Mononuclear cell (primary cell): ENCODE data around the gene C20orf173. TPM values are rescaled to one million over a fixed set of nuclear protein-coding genes. Genes with fewer than 3 reads are reported as not detected.

Source experiments
- H3K27me3 ChIP-seq: 2 replicates; pipeline ENCODE4 v1.6.0; 2011; ENCODE audit warnings: low read length, control low read depth; ENCODE audit not compliant: insufficient read depth
- H3K4me1 ChIP-seq: 2 replicates; pipeline ENCODE4 v1.5.1; 2011; ENCODE audit warnings: mild to moderate bottlenecking, low read length, control low read depth; ENCODE audit not compliant: insufficient read depth
- H3K4me3 ChIP-seq: 2 replicates; pipeline ENCODE4 v1.5.1; 2011; ENCODE audit warnings: mild to moderate bottlenecking, low read length, moderate library complexity
- H3K9me3 ChIP-seq: 2 replicates; pipeline ENCODE4 v1.5.1; 2011; ENCODE audit warnings: low read depth, mild to moderate bottlenecking, control low read depth, low read length
- total RNA-seq: library from RNA; depleted of rRNA; stranded (reverse); fragments of >200 nt; gene quantifications from one replicate; pipeline ENCODE4 v1.2.3, GENCODE V29; 2012

Gene C20orf173
- total RNA-seq = not detected

- Histone ChIP-seq H3K9me3 (no peaks in the 10 kb centered on the region), H3K4me1 (no peaks in the 10 kb centered on the region), H3K27me3 (no peaks in the 10 kb centered on the region), H3K4me3 (no peak within 1 kb of the TSS)
These were observed at the start of gene C20orf173 for GRCh38 chr20:35529552-35529951. Gene C20orf173, minus strand, starts transcription at chr20:35529652. Its CDS starts 279 bp downstream, at chr20:35529373.

GRCh38 chr20:35579196-35579595 lies 49.7 kb upstream of the C20orf173 start:
- Histone ChIP-seq H3K4me3 (no peak overlapping the region), H3K4me1 (no peaks in the 10 kb centered on the region), H3K27me3 (no peaks in the 10 kb centered on the region), H3K9me3 (no peaks in the 10 kb centered on the region)

- no peak overlapping the region for H3K4me3 ChIP-seq
- H3K9me3 ChIP-seq = no peaks in the 10 kb centered on the region
- H3K4me1 ChIP-seq = no peaks in the 10 kb centered on the region
- H3K27me3 ChIP-seq = no peaks in the 10 kb centered on the region
These were observed 49.0 kb upstream of the C20orf173 start for GRCh38 chr20:35578469-35578868.

GRCh38 chr20:35576816-35577215 lies 47.4 kb upstream of the C20orf173 start:
- Histone ChIP-seq H3K4me1 (no peaks in the 10 kb centered on the region), H3K9me3 (no peaks in the 10 kb centered on the region), H3K4me3 (no peak overlapping the region), H3K27me3 (no peaks in the 10 kb centered on the region)

GRCh38 chr20:35575958-35576357 lies 46.5 kb upstream of the C20orf173 start:
- H3K27me3 ChIP-seq = no peaks in the 10 kb centered on the region
- H3K9me3 ChIP-seq = no peaks in the 10 kb centered on the region
- H3K4me1 ChIP-seq = no peaks in the 10 kb centered on the region
- no peak overlapping the region for H3K4me3 ChIP-seq

- H3K27me3 ChIP-seq = no peaks in the 10 kb centered on the region
- H3K4me1 ChIP-seq = no peaks in the 10 kb centered on the region
- no peaks in the 10 kb centered on the region for H3K9me3 ChIP-seq
- no peak overlapping the region for H3K4me3 ChIP-seq
These were observed 43.4 kb upstream of the C20orf173 start for GRCh38 chr20:35572838-35573237.

GRCh38 chr20:35571555-35571954 lies 42.1 kb upstream of the C20orf173 start:
- no peaks in the 10 kb centered on the region for H3K27me3 ChIP-seq
- H3K4me3 ChIP-seq = no peak overlapping the region
- H3K9me3 ChIP-seq = no peaks in the 10 kb centered on the region
- H3K4me1 ChIP-seq = no peaks in the 10 kb centered on the region

GRCh38 chr20:35568645-35569044 lies 39.2 kb upstream of the C20orf173 start:
- Histone ChIP-seq H3K9me3 (no peaks in the 10 kb centered on the region), H3K4me1 (no peaks in the 10 kb centered on the region), H3K27me3 (no peaks in the 10 kb centered on the region), H3K4me3 (no peak overlapping the region)

GRCh38 chr20:35564905-35565304 lies 35.5 kb upstream of the C20orf173 start:
- Histone ChIP-seq H3K9me3 (no peaks in the 10 kb centered on the region), H3K27me3 (no peaks in the 10 kb centered on the region), H3K4me3 (no peak overlapping the region)

GRCh38 chr20:35563834-35564233 lies 34.4 kb upstream of the C20orf173 start:
- H3K9me3 ChIP-seq = no peaks in the 10 kb centered on the region
- no peaks in the 10 kb centered on the region for H3K4me1 ChIP-seq
- H3K4me3 ChIP-seq = no peak overlapping the region
- H3K27me3 ChIP-seq = no peaks in the 10 kb centered on the region

More at GRCh38 chr20:35564905-35565304, 35.5 kb upstream of the C20orf173 start:
- H3K4me1 ChIP-seq = no peaks in the 10 kb centered on the region

GRCh38 chr20:35562541-35563110 lies 33.2 kb upstream of the C20orf173 start:
- H3K27me3 ChIP-seq = no peaks in the 10 kb centered on the region
- H3K4me3 ChIP-seq = no peak overlapping the region
- no peaks in the 10 kb centered on the region for H3K9me3 ChIP-seq
- H3K4me1 ChIP-seq = no peaks in the 10 kb centered on the region

- Histone ChIP-seq H3K27me3 (no peaks in the 10 kb centered on the region), H3K9me3 (no peaks in the 10 kb centered on the region), H3K4me3 (no peak overlapping the region), H3K4me1 (no peaks in the 10 kb centered on the region)
These were observed 32.2 kb upstream of the C20orf173 start for GRCh38 chr20:35561671-35562070.

GRCh38 chr20:35561268-35561667 lies 31.8 kb upstream of the C20orf173 start:
- no peaks in the 10 kb centered on the region for H3K4me1 ChIP-seq
- H3K9me3 ChIP-seq = no peaks in the 10 kb centered on the region
- H3K4me3 ChIP-seq = no peak overlapping the region
- no peaks in the 10 kb centered on the region for H3K27me3 ChIP-seq

- Histone ChIP-seq H3K9me3 (no peaks in the 10 kb centered on the region), H3K4me1 (no peaks in the 10 kb centered on the region), H3K4me3 (no peak overlapping the region), H3K27me3 (no peaks in the 10 kb centered on the region)
These were observed 31.1 kb upstream of the C20orf173 start for GRCh38 chr20:35560541-35560940.

- Histone ChIP-seq H3K4me1 (no peaks in the 10 kb centered on the region), H3K27me3 (no peaks in the 10 kb centered on the region), H3K9me3 (no peaks in the 10 kb centered on the region), H3K4me3 (no peak overlapping the region)
These were observed 30.7 kb upstream of the C20orf173 start for GRCh38 chr20:35560105-35560511.

- Histone ChIP-seq H3K4me1 (no peaks in the 10 kb centered on the region), H3K9me3 (no peaks in the 10 kb centered on the region), H3K4me3 (no peak overlapping the region), H3K27me3 (no peaks in the 10 kb centered on the region)
These were observed 29.7 kb upstream of the C20orf173 start for GRCh38 chr20:35559042-35559693.
